Suprapubic skin (tissue), 4 donors: ENCODE data around the gene PHC3. TPM values are rescaled to one million over a fixed set of nuclear protein-coding genes. Genes with fewer than 3 reads are reported as not detected.
"Not testable (repeated sequence)": the region's sequence is repeated elsewhere in the genome, so short reads cannot be mapped to it uniquely, and the experiment has no call there.

Experiments used
- DNase-seq, 2 donors: peaks; one replicate each; pipeline ENCODE4 v3.0.0-alpha.2; 2019; ENCODE audit warnings: low spot score in 2 of 2
- H3K27ac ChIP-seq: fragments of 200-600 bp; sonication (generic); one replicate; pipeline ENCODE4 v1.5.1; 2019
- H3K27me3 ChIP-seq: fragments of 200-600 bp; sonication (generic); one replicate; pipeline ENCODE4 v1.5.1; 2019
- H3K36me3 ChIP-seq: fragments of 200-600 bp; sonication (generic); one replicate; pipeline ENCODE4 v1.5.1; 2019
- H3K4me1 ChIP-seq: fragments of 200-600 bp; sonication (generic); one replicate; pipeline ENCODE4 v1.5.1; 2019
- H3K4me3 ChIP-seq: fragments of 200-600 bp; sonication (generic); one replicate; pipeline ENCODE4 v1.5.1; 2019; ENCODE audit warnings: mild to moderate bottlenecking
- H3K9me3 ChIP-seq: fragments of 200-600 bp; sonication (generic); one replicate; pipeline ENCODE4 v1.5.1; 2019
- EP300 ChIP-seq: sonication (generic); formaldehyde crosslinking; IDR thresholded peaks from one replicate; pipeline ENCODE4 v1.6.1; 2017; ENCODE audit warnings: antibody characterized with exemption
- POLR2A ChIP-seq, 2 donors: fragments of 450-650 bp; IDR thresholded peaks; one replicate each; pipeline ENCODE4 v1.6.1; 2017; ENCODE audit warnings: antibody characterized with exemption in 2 of 2, mild to moderate bottlenecking in 2 of 2, moderate library complexity in 2 of 2
- POLR2AphosphoS5 ChIP-seq, 3 donors: sonication (generic); formaldehyde crosslinking; IDR thresholded peaks; one replicate each; pipeline ENCODE4 v1.6.1; 2017; ENCODE audit warnings: antibody characterized with exemption in 3 of 3
- WGBS: methylation state at CpG from one replicate; pipeline ENCODE4 v1.1.5; 2018; 5-methylcytosine and 5-hydroxymethylcytosine counted together
- total RNA-seq, 4 donors: library from RNA; depleted of rRNA; stranded (reverse); fragments of >200 nt; gene quantifications; one replicate each; pipeline ENCODE4 v1.1.0, GENCODE V29; 2016
- TF ChIP-seq, protein P1 (sequence below), 2 donors: fragments of 200-600 bp in 1 of 2; fragments of 450-650 bp in 1 of 2; sonication (generic) in 1 of 2; IDR thresholded peaks; one replicate each; pipeline ENCODE4 v1.5.1; 2016 to 2019; ENCODE audit warnings: antibody characterized with exemption in 2 of 2, mild to moderate bottlenecking in 1 of 2, moderate library complexity in 1 of 2

Gene PHC3
- total RNA-seq, 4 donors from 2014 or later = 37.9 to 106 (median 64.0) TPM

DNA sequence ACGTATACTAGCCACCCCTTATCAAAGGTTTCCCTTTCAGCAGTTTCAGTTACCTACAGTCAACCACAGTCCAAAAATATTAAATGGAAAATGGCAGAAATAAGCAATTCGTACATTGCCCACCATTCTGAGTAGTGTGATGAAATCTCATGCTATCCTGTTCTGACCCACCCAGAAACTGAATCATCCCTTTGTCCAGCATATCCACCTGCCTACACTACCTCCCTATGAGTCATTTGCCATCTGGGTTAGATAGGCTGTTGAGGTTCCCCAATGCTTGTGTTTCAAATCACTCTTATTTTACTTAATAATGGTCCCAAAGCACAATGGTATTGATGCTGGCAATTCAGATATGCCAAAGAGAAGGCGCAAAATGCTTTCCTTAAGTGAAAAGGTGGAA lies 15.3 kb upstream of the PHC3 start:
- Histone ChIP-seq H3K27me3 (no peaks in the 10 kb centered on the region), H3K27ac (no peak overlapping the region), H3K4me1 (no peaks in the 10 kb centered on the region), H3K36me3 (no peaks in the 10 kb centered on the region), H3K4me3 (no peak overlapping the region), H3K9me3 (no peaks in the 10 kb centered on the region)
- WGBS = 92% methylated on average over 3 of the region's 3 CpGs
- no peak for TF ChIP-seq POLR2A (IDR thresholded peaks at IDR 0.05)
- TF ChIP-seq, protein P1, sequence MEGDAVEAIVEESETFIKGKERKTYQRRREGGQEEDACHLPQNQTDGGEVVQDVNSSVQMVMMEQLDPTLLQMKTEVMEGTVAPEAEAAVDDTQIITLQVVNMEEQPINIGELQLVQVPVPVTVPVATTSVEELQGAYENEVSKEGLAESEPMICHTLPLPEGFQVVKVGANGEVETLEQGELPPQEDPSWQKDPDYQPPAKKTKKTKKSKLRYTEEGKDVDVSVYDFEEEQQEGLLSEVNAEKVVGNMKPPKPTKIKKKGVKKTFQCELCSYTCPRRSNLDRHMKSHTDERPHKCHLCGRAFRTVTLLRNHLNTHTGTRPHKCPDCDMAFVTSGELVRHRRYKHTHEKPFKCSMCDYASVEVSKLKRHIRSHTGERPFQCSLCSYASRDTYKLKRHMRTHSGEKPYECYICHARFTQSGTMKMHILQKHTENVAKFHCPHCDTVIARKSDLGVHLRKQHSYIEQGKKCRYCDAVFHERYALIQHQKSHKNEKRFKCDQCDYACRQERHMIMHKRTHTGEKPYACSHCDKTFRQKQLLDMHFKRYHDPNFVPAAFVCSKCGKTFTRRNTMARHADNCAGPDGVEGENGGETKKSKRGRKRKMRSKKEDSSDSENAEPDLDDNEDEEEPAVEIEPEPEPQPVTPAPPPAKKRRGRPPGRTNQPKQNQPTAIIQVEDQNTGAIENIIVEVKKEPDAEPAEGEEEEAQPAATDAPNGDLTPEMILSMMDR (IDR thresholded peaks at IDR 0.05) = no peak
- no peak for DNase-seq

GRCh38 chr3:170195759-170196158 lies 14.2 kb upstream of the PHC3 start:
- WGBS = 79% methylated on average over 3 of the region's 3 CpGs

DNA sequence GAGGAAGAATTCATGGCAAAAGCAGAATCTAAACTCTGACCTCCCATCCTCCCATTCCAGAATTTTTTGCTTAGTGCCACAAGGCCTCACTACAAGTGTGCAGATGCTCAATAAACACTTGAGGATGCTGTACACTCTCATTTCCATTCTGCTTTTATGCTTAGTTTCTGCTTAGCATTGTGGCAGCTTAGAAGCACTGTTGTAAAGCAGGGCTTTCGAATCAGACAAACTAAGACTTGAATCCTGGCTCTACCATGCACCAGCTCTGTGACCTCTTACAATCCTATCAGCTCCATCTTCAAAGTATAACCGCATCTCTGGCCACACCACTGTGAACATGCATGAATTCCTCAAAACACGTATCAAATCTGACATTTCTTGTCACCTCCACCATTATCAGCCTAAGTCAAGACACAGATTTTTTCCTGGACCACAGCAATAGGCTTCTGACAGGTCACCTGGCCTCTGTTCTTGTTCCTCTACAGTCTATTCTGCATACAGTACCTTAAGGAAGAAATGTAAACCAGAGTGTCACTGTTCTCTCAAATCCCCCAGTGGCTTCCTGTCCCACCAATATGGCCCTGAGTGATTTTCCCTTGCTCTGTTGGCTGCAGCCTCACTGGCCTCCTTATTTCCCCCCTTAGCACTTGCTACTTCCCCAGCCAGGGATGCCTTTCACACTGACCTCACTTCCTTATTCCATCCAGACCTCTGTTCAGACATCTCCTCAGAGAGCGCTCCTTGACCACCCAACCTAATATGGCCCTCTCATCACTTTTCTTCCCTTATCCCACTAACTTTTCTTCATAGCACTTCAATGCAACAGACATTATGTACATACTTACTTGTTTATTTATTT lies 8.1 kb upstream of the PHC3 start:
- H3K4me3 ChIP-seq = no peak overlapping the region
- 81% methylated on average over 4 of the region's 4 CpGs for WGBS
- H3K27me3 ChIP-seq = no peaks in the 10 kb centered on the region
- no peaks in the 10 kb centered on the region for H3K9me3 ChIP-seq
- TF ChIP-seq EP300 = no peak
- TF ChIP-seq POLR2AphosphoS5 (IDR thresholded peaks at IDR 0.05) = no peak
- TF ChIP-seq, protein P1 (IDR thresholded peaks at IDR 0.05) = no peak
- TF ChIP-seq POLR2A (IDR thresholded peaks at IDR 0.05) = no peak
- DNase-seq = no peak
- H3K27ac ChIP-seq = no peak overlapping the region
- no peaks in the 10 kb centered on the region for H3K36me3 ChIP-seq
- peaks cover 3% of the 10 kb centered on the region for H3K4me1 ChIP-seq

More at GRCh38 chr3:170195759-170196158, 14.2 kb upstream of the PHC3 start:
- not testable (repeated sequence) for H3K27ac ChIP-seq, DNase-seq, H3K4me1 ChIP-seq, H3K9me3 ChIP-seq, H3K27me3 ChIP-seq, H3K4me3 ChIP-seq, H3K36me3 ChIP-seq

DNA sequence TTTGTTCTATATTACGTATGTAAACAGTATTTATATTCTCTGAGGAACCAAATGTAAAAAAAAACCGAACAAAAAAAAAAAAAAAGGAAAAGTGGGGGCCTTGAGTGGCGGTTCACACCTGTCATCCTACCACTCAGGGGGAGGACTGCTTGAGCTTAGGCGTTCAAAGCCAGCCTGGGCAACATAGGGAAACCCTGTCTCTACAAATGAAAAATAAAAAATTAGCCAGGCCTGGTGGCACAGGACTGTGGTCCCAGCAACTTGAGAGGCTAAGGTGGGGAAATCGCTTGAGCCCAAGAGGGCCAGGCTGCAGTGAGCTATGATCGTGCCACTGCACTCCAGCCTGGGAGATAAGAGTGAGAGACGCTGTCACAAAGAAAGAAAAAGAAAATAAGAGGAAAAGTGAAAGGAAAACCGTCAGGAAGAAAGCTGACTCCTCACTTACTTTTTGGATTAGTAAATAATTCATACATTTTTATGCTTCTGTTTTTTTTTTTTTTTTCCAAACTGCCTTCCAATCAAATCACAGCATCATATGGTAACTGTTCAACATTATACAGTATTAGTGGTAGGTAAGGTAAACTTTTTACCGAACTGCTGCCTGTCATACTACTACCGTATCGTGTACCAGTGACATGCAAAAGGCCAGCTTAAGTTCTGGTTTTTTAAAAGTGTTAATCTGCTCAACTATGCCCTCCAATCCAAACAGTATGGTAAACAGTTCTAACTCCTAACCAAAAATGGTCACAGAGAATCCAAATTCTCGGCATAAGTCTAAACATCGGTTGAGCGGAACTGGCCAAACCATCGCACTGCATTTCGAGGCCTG lies 1.2 kb downstream of the PHC3 start:
- no peak for DNase-seq
- Histone ChIP-seq H3K4me1 (peaks cover 17% of the 10 kb centered on the region), H3K4me3 (peak overlapping the region; percentile 98), H3K9me3 (no peaks in the 10 kb centered on the region), H3K27ac (peak overlapping the region; percentile 98), H3K27me3 (no peaks in the 10 kb centered on the region), H3K36me3 (peaks cover 29% of the 10 kb centered on the region)
- 15% methylated on average over 16 of the region's 16 CpGs for WGBS
- TF ChIP-seq EP300 (no peak), POLR2AphosphoS5 (IDR thresholded peaks at IDR 0.05) (no peak), POLR2A (IDR thresholded peaks at IDR 0.05) (no peak)
- TF ChIP-seq, protein P1 (IDR thresholded peaks at IDR 0.05) = no peak

DNA sequence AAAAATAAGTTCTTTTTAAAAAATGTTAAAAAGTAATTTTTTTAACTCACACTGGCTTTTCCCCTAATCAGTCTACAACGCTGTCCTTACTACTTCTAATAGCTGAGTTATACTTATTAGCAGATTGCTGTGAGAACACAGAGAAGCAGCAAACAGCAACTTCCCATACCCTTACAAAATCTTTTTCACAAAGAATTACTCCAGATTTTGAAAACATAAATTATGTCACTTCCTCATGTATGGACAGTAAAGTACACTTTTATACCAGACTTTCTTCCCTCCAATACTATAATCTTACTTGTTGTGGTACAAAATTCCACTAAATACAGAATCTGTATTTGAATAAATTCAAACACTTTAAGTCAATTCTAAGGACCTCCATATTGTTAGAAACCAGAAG lies 2.1 kb downstream of the PHC3 start:
- Histone ChIP-seq H3K36me3 (peaks cover 38% of the 10 kb centered on the region), H3K4me1 (peaks cover 17% of the 10 kb centered on the region), H3K27ac (no peak overlapping the region), H3K27me3 (no peaks in the 10 kb centered on the region), H3K9me3 (no peaks in the 10 kb centered on the region), H3K4me3 (peak overlapping the region; percentile 98)
- WGBS = 39% methylated on average over 1 of the region's 1 CpG
- DNase-seq = no peak
- TF ChIP-seq, protein P1 (IDR thresholded peaks at IDR 0.05) = no peak
- TF ChIP-seq EP300 (no peak), POLR2AphosphoS5 (IDR thresholded peaks at IDR 0.05) (no peak), POLR2A (IDR thresholded peaks at IDR 0.05) (no peak)
